Glutamatergic neuron (in vitro differentiated cells): Measurements from ENCODE around the gene TMEM229B. TPM values are rescaled to one million over a fixed set of nuclear protein-coding genes. Genes with fewer than 3 reads are reported as not detected.

Source experiments
- DNase-seq: peaks from one replicate; pipeline ENCODE4 v3.0.0; 2022
- H3K27ac Mint-ChIP-seq: one replicate; pipeline ENCODE4 v1.8.0; 2020; ENCODE audit warnings: mild to moderate bottlenecking, mixed read lengths, inconsistent platforms; ENCODE audit not compliant: unreplicated experiment
- H3K27me3 Mint-ChIP-seq: one replicate; pipeline ENCODE4 v1.8.0; 2020; ENCODE audit warnings: mild to moderate bottlenecking, moderate library complexity, mixed read lengths, inconsistent platforms; ENCODE audit not compliant: unreplicated experiment
- H3K36me3 Mint-ChIP-seq: one replicate; pipeline ENCODE4 v1.8.0; 2020; ENCODE audit warnings: mild to moderate bottlenecking, mixed read lengths, inconsistent platforms; ENCODE audit not compliant: unreplicated experiment
- H3K4me1 Mint-ChIP-seq: one replicate; pipeline ENCODE4 v1.8.0; 2020; ENCODE audit warnings: mild to moderate bottlenecking, low read depth, mixed read lengths, inconsistent platforms; ENCODE audit not compliant: unreplicated experiment
- H3K4me3 Mint-ChIP-seq: one replicate; pipeline ENCODE4 v1.8.0; 2020; ENCODE audit warnings: mild to moderate bottlenecking, mixed read lengths, inconsistent platforms; ENCODE audit not compliant: unreplicated experiment
- H3K9me3 Mint-ChIP-seq: one replicate; pipeline ENCODE4 v1.8.0; 2020; ENCODE audit warnings: mild to moderate bottlenecking, moderate library complexity, mixed read lengths, inconsistent platforms; ENCODE audit not compliant: unreplicated experiment
- total RNA-seq: library from RNA; stranded (reverse); fragmentation: NEBNext Ultra II Directional; extraction: Animal tissue kit (Norgen Biotek cat#: 25700); gene quantifications from one replicate; pipeline ENCODE4 v1.2.1, GENCODE V29; 2021; ENCODE audit not compliant: unreplicated experiment
- TF ChIP-seq, protein P1 (sequence below): fragments of 200-600 bp; sonication (generic); IDR thresholded peaks from one replicate; pipeline ENCODE4 v1.5.0; 2021; ENCODE audit not compliant: partially characterized antibody, unreplicated experiment

Gene TMEM229B
- total RNA-seq, 1 donor from 2014 or later = 7.5 TPM

DNA sequence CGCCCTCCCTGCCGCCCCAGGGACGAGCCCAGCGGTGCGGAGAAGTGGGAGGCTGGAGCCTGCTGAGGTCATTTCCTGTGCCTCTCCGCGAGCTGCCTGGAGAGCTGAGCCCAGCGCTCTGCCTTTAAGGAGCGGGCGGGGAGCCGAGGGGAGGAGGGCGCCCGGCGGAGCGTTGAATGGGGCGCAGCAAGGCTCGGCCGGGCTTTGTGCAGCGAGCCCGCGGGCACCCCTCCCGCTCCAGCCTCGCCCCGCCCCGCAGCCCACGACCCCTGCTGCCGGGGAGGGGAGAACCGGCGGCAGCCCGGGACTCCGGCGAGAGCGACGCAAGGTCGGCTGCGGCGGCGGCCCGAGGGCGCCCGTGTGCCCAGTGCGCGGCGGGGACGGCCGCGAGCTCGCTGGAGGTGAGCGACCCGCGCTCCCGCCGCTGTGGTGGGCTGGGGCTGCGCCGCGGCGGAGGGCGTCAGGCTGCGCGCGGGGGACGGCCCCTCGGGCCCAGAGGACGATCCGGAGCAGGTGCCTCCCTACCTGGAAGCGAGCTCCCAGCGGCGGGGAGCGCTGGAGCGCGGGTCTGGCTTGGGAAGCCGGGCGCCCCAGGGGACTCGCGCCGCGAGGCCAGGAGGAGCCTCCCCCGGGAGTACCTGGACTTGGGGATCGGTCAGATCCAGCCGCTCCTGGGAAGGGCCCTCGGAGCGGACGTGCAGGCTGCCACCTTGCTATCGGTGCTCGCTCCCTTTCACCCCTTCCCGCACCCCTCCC, 44.7 kb upstream of the TMEM229B start, which contains the start of gene PLEKHH1:
PLEKHH1 (plus strand) TSS at position 293 of the 756 bp plus-strand sequence. CDS start 8,578 bp downstream, outside the sequence.
- peak; percentile 76 for DNase-seq
- Mint-ChIP-seq H3K9me3 (peaks cover 4% of the 10 kb centered on the region), H3K4me1 (no peaks in the 10 kb centered on the region), H3K36me3 (peaks cover 4% of the 10 kb centered on the region), H3K4me3 (peak within 1 kb of the TSS; percentile 81), H3K27ac (peak within 1 kb of the TSS; percentile 66), H3K27me3 (peaks cover 2% of the 10 kb centered on the region)
- TF ChIP-seq, protein P1, sequence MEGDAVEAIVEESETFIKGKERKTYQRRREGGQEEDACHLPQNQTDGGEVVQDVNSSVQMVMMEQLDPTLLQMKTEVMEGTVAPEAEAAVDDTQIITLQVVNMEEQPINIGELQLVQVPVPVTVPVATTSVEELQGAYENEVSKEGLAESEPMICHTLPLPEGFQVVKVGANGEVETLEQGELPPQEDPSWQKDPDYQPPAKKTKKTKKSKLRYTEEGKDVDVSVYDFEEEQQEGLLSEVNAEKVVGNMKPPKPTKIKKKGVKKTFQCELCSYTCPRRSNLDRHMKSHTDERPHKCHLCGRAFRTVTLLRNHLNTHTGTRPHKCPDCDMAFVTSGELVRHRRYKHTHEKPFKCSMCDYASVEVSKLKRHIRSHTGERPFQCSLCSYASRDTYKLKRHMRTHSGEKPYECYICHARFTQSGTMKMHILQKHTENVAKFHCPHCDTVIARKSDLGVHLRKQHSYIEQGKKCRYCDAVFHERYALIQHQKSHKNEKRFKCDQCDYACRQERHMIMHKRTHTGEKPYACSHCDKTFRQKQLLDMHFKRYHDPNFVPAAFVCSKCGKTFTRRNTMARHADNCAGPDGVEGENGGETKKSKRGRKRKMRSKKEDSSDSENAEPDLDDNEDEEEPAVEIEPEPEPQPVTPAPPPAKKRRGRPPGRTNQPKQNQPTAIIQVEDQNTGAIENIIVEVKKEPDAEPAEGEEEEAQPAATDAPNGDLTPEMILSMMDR = no peak

DNA sequence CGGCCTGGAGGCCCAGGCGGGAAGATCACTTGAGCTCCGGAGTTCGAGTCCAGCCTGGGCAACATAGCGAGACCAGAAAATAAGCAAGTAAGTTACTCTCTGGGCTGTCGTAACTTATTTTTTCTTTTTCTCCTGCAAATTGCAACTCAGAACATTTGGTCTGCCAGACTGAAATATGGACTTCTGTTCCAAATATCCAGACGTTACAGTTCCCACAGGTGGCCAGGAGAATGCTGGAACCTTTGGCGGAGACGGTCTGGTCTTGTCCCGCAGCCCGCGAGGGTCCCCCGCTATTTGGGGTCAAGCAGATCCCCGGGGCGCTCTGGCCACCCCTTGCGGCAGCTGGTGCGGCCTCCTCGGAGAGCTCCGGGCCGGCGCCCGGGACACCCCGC, 44.1 kb upstream of the TMEM229B start:
- H3K4me3 Mint-ChIP-seq = peak overlapping the region; percentile 75

DNA sequence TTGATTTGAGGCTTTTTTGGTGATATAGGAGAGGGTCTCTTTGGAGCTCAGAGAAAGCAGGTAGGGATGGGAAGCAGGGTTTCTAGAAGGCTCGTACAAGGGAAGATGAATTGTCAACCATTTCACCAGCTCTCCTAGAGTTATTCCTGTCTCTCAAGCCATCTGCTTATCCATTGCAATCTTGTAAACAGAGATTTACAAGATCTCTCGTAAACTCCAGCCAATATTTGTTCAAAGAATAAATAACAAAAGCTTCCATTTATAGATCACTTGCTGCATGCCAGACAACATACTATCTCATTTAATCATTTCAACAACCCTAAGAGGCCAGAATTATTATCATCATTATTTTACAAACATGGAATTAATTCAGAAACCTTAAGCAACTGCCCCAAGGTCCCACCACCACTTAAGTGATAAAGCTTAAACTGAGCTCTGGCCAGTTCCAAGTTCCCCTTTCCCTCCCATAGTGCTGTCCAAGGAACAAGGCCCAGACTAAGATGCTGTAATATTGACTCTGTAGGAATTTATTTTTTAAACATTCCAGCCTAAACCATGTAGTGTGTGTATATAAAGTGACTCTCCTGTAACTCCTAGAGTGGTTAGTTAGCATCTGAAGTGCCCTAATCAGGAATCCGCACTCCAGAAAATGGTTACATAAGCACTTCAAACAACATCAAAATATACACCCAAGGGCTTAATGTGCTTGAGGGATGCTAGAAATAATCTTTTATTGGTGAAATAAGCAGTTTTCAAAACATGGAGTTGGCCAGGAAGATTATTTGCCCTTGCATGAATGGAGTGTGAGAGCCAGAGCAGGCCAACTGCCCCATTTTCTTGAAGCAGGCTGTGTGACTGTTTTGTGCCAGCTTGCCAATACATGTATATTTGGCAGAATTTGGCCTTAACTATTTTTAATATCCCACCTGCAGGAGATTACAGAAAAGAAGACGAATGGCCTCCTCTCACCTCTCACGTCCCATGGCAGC, 41.7 kb upstream of the TMEM229B start:
- Mint-ChIP-seq H3K9me3 (peaks cover 4% of the 10 kb centered on the region), H3K4me1 (no peaks in the 10 kb centered on the region), H3K27me3 (peaks cover 2% of the 10 kb centered on the region), H3K4me3 (no peak overlapping the region), H3K36me3 (no peaks in the 10 kb centered on the region), H3K27ac (no peak overlapping the region)
- DNase-seq = no peak
- TF ChIP-seq, protein P1 = no peak

More for the DNA sequence above, 44.1 kb upstream of the TMEM229B start:
- no peaks in the 10 kb centered on the region for H3K4me1 Mint-ChIP-seq
- peaks cover 2% of the 10 kb centered on the region for H3K27me3 Mint-ChIP-seq
- H3K27ac Mint-ChIP-seq = no peak overlapping the region
- TF ChIP-seq, protein P1 = no peak
- H3K9me3 Mint-ChIP-seq = peaks cover 4% of the 10 kb centered on the region
- H3K36me3 Mint-ChIP-seq = peaks cover 4% of the 10 kb centered on the region
- DNase-seq = no peak

DNA sequence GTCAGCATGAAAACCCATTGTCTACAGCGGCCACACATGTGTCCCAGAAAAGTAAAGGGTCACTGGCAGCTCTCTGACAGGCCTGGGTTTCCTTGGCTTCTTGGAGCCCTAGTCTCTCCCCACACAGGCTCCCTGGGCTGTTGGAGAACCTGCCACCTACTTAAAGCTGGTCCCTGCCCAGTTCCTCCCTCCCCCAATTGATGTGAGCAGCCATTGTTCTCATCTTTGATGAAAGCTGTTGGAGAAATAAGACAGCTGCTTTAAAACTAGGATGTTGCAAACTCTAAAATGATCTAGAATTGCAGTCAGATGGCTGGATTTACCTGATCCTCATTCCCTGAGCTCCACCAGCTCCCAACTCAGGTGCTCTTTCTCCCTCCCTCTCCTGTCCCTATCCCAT, 39.8 kb upstream of the TMEM229B start:
- H3K4me1 Mint-ChIP-seq = no peaks in the 10 kb centered on the region
- H3K4me3 Mint-ChIP-seq = no peak overlapping the region
- DNase-seq = no peak
- H3K27me3 Mint-ChIP-seq = peaks cover 2% of the 10 kb centered on the region
- H3K27ac Mint-ChIP-seq = no peak overlapping the region
- H3K36me3 Mint-ChIP-seq = no peaks in the 10 kb centered on the region
- TF ChIP-seq, protein P1 = no peak
- peaks cover 4% of the 10 kb centered on the region for H3K9me3 Mint-ChIP-seq
